KMS-11 (cell line): ENCODE results near the gene PDZD8.
"Not testable (repeated sequence)": the region's sequence is repeated elsewhere in the genome, so short reads cannot be mapped to it uniquely, and the experiment has no call there.

ENCODE experiments used
- H2AFZ ChIP-seq: fragments of 200-600 bp; sonication (generic); 2 replicates; pipeline ENCODE4 v1.6.1; 2016; ENCODE audit warnings: antibody characterized with exemption, mixed run types, low read depth
- H3K27ac ChIP-seq: fragments of 200-600 bp; sonication (generic); 2 replicates; pipeline ENCODE4 v1.6.1; 2016; ENCODE audit warnings: mild to moderate bottlenecking, mixed run types
- H3K27me3 ChIP-seq: fragments of 200-600 bp; sonication (generic); 2 replicates; pipeline ENCODE4 v1.6.1; 2017; ENCODE audit warnings: mild to moderate bottlenecking, low read depth, mixed run types, moderate library complexity; ENCODE audit not compliant: insufficient read depth
- H3K36me3 ChIP-seq: fragments of 200-600 bp; sonication (generic); 2 replicates; pipeline ENCODE4 v1.6.1; 2017; ENCODE audit warnings: mild to moderate bottlenecking, mixed run types; ENCODE audit not compliant: insufficient read depth
- H3K4me1 ChIP-seq: fragments of 200-600 bp; sonication (generic); 2 replicates; pipeline ENCODE4 v1.6.1; 2016; ENCODE audit warnings: mild to moderate bottlenecking, low read depth, mixed run types; ENCODE audit not compliant: poor library complexity, severe bottlenecking
- H3K4me2 ChIP-seq: fragments of 200-600 bp; sonication (generic); 2 replicates; pipeline ENCODE4 v1.7.0; 2016; ENCODE audit warnings: mild to moderate bottlenecking, mixed run types
- H3K4me3 ChIP-seq: fragments of 200-600 bp; sonication (generic); IDR thresholded peaks from 2 replicates; pipeline ENCODE4 v1.6.1; 2017; ENCODE audit warnings: low read depth, low read length, mixed read lengths; ENCODE audit not compliant: insufficient read depth
- H3K79me2 ChIP-seq: fragments of 200-600 bp; sonication (generic); 2 replicates; pipeline ENCODE4 v1.6.1; 2016; ENCODE audit warnings: low read depth, mixed run types; ENCODE audit not compliant: insufficient read depth
- H3K9ac ChIP-seq: fragments of 200-600 bp; sonication (generic); 2 replicates; pipeline ENCODE4 v1.6.1; 2016; ENCODE audit warnings: mild to moderate bottlenecking, mixed run types
- H4K20me1 ChIP-seq: fragments of 200-600 bp; sonication (generic); 2 replicates; pipeline ENCODE4 v1.6.1; 2016; ENCODE audit warnings: mild to moderate bottlenecking, mixed run types; ENCODE audit not compliant: insufficient read depth
- CTCF ChIP-seq: fragments of 200-600 bp; sonication (generic); conservative IDR thresholded peaks from 2 replicates; pipeline ENCODE4 v1.6.1; 2017; ENCODE audit warnings: low read depth, mild to moderate bottlenecking, antibody characterized with exemption, low read length, moderate library complexity, mixed read lengths

Gene PDZD8

GRCh38 chr10:117294735-117295134, 80.5 kb downstream of the PDZD8 start:
- Histone ChIP-seq H3K36me3 (no peaks in the 10 kb centered on the region), H3K4me1 (peaks cover 7% of the 10 kb centered on the region), H3K27me3 (no peaks in the 10 kb centered on the region), H3K79me2 (0 out of 2 replicates have a peak, but pooled peaks cover 15% of the 10 kb centered on the region), H3K4me2 (no peak overlapping the region), H4K20me1 (no peaks in the 10 kb centered on the region), H3K9ac (no peak overlapping the region), H2AFZ (no peak overlapping the region), H3K27ac (no peak overlapping the region), H3K4me3 (no peak overlapping the region)
- TF ChIP-seq CTCF = no peak

GRCh38 chr10:117294039-117294645, 81.1 kb downstream of the PDZD8 start:
- Histone ChIP-seq H3K36me3 (no peaks in the 10 kb centered on the region), H3K4me2 (no peak overlapping the region), H3K4me3 (no peak overlapping the region), H3K79me2 (0 out of 2 replicates have a peak, but pooled peaks cover 15% of the 10 kb centered on the region), H3K27ac (no peak overlapping the region), H3K27me3 (no peaks in the 10 kb centered on the region), H2AFZ (no peak overlapping the region), H3K4me1 (peaks cover 7% of the 10 kb centered on the region), H3K9ac (no peak overlapping the region), H4K20me1 (no peaks in the 10 kb centered on the region)
- TF ChIP-seq CTCF = no peak

GRCh38 chr10:117290872-117291271, 84.4 kb downstream of the PDZD8 start:
- not testable (repeated sequence) for H3K9ac ChIP-seq, H3K27ac ChIP-seq, H3K4me1 ChIP-seq, H3K27me3 ChIP-seq, H2AFZ ChIP-seq, H3K36me3 ChIP-seq, H3K4me3 ChIP-seq, H4K20me1 ChIP-seq, H3K4me2 ChIP-seq
- 0 out of 2 replicates have a peak, but pooled peaks cover 15% of the 10 kb centered on the region for H3K79me2 ChIP-seq

- Histone ChIP-seq H3K4me3 (no peak overlapping the region), H3K27me3 (no peaks in the 10 kb centered on the region), H3K4me1 (no peaks in the 10 kb centered on the region), H4K20me1 (no peaks in the 10 kb centered on the region), H3K4me2 (no peak overlapping the region), H3K79me2 (no peaks in the 10 kb centered on the region), H2AFZ (no peak overlapping the region), H3K27ac (no peak overlapping the region), H3K9ac (no peak overlapping the region), H3K36me3 (no peaks in the 10 kb centered on the region; the same call in 1 of the 2 replicates)
- TF ChIP-seq CTCF = no peak
Observed at GRCh38 chr10:117284716-117285494, 90.3 kb downstream of the PDZD8 start.

GRCh38 chr10:117277675-117278074, 97.6 kb downstream of the PDZD8 start:
- no peaks in the 10 kb centered on the region for H3K4me1 ChIP-seq
- H3K36me3 ChIP-seq = no peaks in the 10 kb centered on the region
- H3K4me3 ChIP-seq = no peak overlapping the region
- no peaks in the 10 kb centered on the region for H3K79me2 ChIP-seq
- H3K4me2 ChIP-seq = no peak overlapping the region
- no peak for TF ChIP-seq CTCF
- no peak overlapping the region for H3K27ac ChIP-seq
- H3K27me3 ChIP-seq = no peaks in the 10 kb centered on the region
- H4K20me1 ChIP-seq = no peaks in the 10 kb centered on the region
- H2AFZ ChIP-seq = no peak overlapping the region
- no peak overlapping the region for H3K9ac ChIP-seq
